CD4-positive, alpha-beta T cell treated with Interferon gamma for 1 hour (primary cell): Measurements from ENCODE around the gene TBXT.
"Not testable (repeated sequence)": the region's sequence is repeated elsewhere in the genome, so short reads cannot be mapped to it uniquely, and the experiment has no call there.

Experiments used
- DNase-seq: peaks from one replicate; pipeline ENCODE4 v3.0.0-alpha.2; 2020

The TBXT gene

DNA sequence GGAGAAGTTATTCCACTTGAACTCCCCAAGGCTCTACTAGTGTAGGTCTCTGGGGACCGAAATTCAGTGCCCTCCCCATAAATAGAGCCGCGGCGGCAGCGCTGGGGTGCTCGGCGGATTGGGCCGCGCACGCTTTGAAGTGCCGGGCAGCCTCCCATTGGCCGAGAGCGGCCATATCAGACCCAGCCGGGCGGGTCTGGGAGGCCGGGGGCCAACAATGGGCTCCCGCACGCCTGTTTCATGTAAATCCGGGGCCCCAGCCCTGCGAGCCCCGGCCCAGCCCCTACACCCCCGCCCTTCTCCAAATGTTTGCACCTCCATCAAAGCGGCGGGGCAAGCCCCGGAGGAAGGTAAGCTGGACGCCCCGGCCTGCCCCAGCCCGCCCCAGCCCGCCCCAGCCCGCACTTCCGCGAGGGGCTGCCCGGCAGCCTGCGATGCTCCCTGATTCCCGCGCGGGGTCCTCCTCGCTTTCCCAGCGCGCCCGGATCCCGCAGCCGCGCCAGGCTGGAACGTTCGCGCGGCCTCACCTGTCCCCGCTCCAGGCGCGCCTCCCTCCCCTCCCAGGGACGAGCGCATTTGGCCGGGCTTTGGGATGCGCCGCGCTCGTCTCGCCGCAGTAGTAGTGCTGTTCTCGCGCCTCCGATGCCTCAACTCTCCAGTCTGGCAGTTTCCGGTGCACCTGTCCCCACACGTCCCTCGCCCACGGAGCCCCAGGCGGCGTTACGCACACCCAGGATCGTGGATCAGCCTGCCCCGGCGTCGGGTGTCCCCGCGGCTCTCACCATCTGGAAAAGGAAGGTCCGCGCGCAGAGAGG, at the start of gene TBXT:
TSS of gene TBXT (minus strand) at position 51 of the 815 bp plus-strand sequence. CDS start 260 bp downstream, outside the sequence.
- no peak for DNase-seq

GRCh38 chr6:166207284-166207561, 39.6 kb upstream of the TBXT start:
- no peak for DNase-seq

GRCh38 chr6:166206510-166207283, 39.0 kb upstream of the TBXT start:
- DNase-seq = no peak

DNA sequence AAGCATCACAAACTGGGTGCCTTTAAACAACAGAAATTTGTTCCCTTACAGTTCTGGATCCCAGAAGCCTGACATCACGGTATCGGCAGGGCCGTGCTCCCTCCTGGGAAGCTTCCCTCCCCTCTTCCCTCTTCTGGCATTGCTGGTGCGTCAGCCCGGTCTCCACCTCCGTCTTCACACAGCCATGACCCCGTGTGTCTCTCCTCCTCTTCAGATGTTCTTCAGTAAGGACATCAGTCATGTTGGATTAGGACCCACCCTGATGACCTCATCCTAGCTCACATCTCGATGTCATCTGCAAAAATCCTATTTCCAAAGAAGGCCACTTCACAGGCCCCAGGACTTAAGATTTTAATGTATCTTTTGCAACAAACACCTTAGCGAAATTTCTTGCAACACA, 38.4 kb upstream of the TBXT start:
- DNase-seq = no peak

- no peak for DNase-seq
These were observed 37.4 kb upstream of the TBXT start for GRCh38 chr6:166204852-166205650.

DNA sequence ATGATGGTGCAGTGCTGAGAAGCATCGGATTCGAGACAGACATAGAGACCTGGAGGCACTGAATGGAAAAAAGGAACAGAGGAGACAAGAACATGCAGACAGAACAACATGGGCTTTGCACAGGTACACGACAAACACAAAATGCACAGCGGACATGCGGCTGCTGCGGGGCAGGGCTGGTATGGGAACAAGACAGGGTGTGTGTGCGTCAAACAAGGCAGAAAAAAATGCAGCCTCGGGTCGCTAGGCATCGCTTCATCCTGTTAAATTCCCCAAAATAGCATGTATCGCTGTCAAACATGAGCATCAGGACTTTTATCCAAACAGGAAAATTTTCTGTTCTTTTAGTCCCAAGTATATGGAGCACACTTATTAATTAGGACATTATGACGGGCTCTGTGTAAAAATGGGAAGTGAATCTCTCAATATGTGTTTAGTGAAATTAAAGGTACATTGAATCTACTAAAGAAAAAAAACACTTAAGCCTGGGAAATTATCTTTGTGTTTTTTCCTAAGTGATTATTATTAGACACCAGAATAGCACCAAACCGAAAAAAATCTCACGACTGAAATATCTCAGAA, 36.1 kb upstream of the TBXT start:
- DNase-seq = no peak

GRCh38 chr6:166203003-166203640, 35.5 kb upstream of the TBXT start:
- no peak for DNase-seq

GRCh38 chr6:166202321-166202733, 34.7 kb upstream of the TBXT start:
- DNase-seq = peak; percentile 19

DNA sequence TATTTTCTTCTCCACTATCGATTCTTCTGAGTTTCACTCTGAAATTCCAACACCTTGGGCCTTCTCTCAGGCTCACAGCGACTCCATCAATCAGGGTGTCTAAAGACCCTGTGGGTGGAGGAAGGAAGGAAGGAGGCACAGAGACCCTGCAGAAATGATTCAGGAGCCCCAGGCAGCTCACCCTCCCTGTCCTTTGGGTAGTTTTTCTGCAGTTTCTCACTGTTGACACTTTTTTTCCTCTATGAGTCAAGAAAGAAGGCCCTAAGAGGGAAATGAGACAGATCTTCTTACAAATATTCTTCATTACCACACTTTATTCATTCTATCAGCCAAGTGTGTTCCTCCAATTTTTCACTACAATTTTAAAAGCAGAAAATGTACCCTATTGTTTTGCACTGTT, 34.2 kb upstream of the TBXT start:
- DNase-seq = no peak

GRCh38 chr6:166197361-166197760, 29.7 kb upstream of the TBXT start:
- DNase-seq = no peak

GRCh38 chr6:166195860-166196238, 28.2 kb upstream of the TBXT start:
- DNase-seq = no peak

GRCh38 chr6:166194914-166195859, 27.5 kb upstream of the TBXT start:
- no peak for DNase-seq

DNA sequence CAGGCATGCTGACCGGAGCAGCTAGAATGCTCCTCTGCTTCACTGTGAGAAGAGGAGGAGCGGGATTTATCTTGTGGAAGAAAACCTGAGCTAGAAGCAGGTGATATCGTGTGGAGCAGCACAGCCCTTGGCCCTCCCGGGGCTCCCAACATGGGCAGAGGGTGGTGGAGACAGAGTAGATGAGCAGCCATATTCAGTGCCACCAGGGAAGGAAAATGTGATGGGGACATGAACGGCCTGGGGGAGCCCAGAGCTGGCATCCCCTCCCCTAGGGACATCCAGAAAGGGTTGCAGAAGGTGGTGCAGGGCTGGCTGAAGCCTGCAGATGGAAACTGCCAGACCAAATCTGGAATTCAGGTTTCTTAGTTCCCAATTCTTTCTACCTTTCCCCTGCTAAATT, 24.9 kb upstream of the TBXT start:
- DNase-seq = no peak

- DNase-seq = no peak
These were observed 24.5 kb upstream of the TBXT start for GRCh38 chr6:166192136-166192535.

DNA sequence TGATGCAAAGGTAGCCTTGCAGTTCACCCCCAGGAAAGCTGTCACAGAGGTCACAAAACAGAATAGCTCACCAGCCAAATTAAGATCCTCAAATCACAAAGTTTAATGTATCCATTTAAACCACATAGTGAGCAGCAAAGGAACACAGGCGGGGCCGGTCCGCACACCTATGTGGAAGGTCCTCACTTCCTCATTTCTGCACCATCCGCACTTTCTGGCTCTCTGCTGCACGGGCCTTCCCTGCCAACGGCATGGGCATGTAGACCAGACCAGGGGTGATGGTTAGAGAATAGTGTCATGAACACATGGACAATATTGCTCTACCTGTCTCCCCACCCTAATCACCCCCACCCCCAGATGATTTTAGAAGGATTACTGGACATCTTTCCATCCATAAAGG, 12.1 kb upstream of the TBXT start:
- no peak for DNase-seq

DNA sequence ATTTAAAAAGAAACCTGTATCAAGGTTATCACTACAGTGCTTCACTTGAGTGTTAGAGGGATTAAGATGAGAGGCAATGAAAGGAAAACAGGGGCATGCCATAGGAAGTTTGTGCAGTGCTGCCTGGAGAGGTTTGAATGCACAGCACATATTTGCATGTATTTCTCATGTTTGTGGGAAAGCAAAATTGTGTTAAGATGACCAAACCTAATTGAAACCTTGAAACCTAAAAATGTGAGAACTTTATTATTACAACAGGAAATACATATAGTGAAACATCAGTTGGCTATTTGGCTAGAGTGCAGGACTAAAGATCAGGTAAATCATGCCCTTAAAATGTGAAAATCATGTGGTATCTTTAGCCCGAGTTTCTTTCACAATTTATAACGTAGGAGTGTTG, 8.5 kb upstream of the TBXT start:
- DNase-seq = no peak

DNA sequence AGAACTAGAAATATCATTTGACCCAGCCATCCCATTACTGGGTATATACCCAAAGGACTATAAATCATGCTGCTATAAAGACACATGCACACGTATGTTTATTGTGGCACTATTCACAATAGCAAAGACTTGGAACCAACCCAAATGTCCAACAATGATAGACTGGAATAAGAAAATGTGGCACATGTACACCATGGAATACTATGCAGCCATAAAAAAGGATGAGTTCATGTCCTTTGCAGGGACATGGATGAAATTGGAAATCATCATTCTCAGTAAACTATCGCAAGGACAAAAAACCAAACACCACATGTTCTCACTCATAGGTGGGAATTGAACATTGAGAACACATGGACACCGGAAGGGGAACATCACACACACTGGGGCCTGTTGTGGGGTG, 7.4 kb upstream of the TBXT start:
- not testable (repeated sequence) for DNase-seq

DNA sequence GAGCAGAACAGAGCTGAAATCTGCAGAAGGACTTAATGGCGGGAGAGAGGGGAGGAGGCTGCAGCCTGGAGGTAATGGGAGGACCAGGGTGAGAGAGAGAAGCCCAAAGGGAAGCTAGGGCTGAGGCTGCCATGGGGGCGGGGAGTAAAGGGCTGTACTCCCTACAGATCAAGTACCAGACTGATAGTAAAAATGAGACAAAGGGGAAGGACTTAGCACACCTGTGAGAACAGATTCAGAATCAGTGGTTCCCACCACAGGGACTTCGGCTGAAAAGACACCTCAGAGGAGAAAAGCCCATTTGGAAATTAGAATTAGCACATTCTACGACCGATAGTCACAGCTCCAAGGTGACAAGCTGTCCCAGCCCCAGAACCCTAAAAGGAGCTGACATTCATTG, 6.4 kb upstream of the TBXT start:
- DNase-seq = no peak

DNA sequence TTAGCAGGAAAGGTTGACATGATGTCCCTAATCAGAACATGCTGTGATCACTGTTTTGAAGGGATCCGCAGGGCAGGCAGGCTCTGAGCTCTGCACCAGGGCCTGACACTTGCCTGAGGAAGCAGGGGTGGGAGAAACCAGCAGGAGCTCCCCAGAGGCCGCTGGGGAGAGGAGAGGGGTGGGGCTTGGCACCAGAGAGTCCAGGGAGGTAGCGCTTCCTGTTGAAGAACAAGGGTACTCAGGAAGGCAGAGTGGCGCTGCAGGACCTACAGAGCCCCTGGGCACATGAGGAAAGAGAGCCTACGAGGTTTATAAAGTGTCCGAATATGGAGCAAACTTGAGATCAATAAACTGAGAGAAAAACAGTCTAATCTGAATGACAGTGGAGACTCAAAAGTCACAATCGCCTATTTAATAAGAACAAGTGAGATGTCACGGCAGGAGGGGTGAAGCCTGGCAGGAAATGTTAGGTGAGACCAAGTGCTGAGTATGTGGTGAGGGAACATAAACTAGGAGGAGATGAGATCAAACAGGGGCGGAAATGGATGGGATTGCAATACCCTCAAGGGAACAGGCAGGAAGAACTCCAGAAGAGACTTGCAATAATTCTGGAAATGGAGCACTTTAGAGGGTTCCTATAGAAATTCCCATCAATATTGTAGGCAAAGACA, 5.8 kb upstream of the TBXT start:
- no peak for DNase-seq

GRCh38 chr6:166172546-166172945, 4.9 kb upstream of the TBXT start:
- no peak for DNase-seq
